SK-N-SH (cell line): ENCODE results near the gene EIF2S2. TPM values are rescaled to one million over a fixed set of nuclear protein-coding genes. Genes with fewer than 3 reads are reported as not detected.

Experiments used
- CTCF ChIA-PET: fragments of 300-600, 350-600 bp; formaldehyde crosslinking; extraction: SDS; loops from one replicate; lab custom pipeline; 2021; lab: Yijun Ruan, JAX
- POLR2A ChIA-PET: fragments of 350-600 bp; sonication (Branson Sonifier 250); formaldehyde crosslinking; extraction: SDS; loops from one replicate; lab custom pipeline; 2020; ENCODE audit warnings: antibody characterized with exemption, inconsistent platforms; lab: Yijun Ruan, JAX
- DNase-seq: peaks from one replicate; pipeline ENCODE4 v3.0.0; 2012
- H2AFZ ChIP-seq: fragments of 200-600 bp; sonication (generic); 2 replicates; pipeline ENCODE4 v1.8.1; 2016; ENCODE audit warnings: antibody characterized with exemption, mild to moderate bottlenecking, low read depth
- H3F3A ChIP-seq: fragments of 200-600 bp; sonication (generic); replicated peaks from 2 replicates; pipeline ENCODE3; 2016; ENCODE audit warnings: antibody characterized with exemption, mild to moderate bottlenecking; ENCODE audit not compliant: insufficient read depth
- H3K27ac ChIP-seq, 2 experiments: fragments of 200-500 bp in 1 of 2; fragments of 200-600 bp in 1 of 2; sonication (Bioruptor generic) in 1 of 2; sonication (generic), shearing (Covaris generic) in 1 of 2; 2 replicates each; pipeline versions ENCODE4 v1.5.1 to v1.6.1; 2014 to 2016; ENCODE audit warnings: low read depth in 2 of 2, inconsistent platforms in 1 of 2, low read length in 1 of 2, mild to moderate bottlenecking in 1 of 2, mixed read lengths in 1 of 2
- H3K27me3 ChIP-seq: fragments of 200-600 bp; sonication (generic), shearing (Covaris generic); 2 replicates; pipeline ENCODE4 v1.6.1; 2016; ENCODE audit warnings: mixed run types; ENCODE audit not compliant: insufficient read depth
- H3K36me3 ChIP-seq, 2 experiments: fragments of 200-500 bp in 1 of 2; fragments of 200-600 bp in 1 of 2; sonication (Bioruptor generic) in 1 of 2; sonication (generic) in 1 of 2; replicated peaks in 1 of 2; 2 replicates each; pipeline versions ENCODE3 to v1.5.1; 2014 to 2016; ENCODE audit warnings: low read length in 1 of 2, mild to moderate bottlenecking in 1 of 2; ENCODE audit not compliant: insufficient read depth in 2 of 2, control insufficient read depth in 1 of 2
- H3K4me1 ChIP-seq, 2 experiments: fragments of 200-500 bp in 1 of 2; fragments of 200-600 bp in 1 of 2; sonication (Bioruptor generic) in 1 of 2; sonication (generic), shearing (Covaris generic) in 1 of 2; 2 replicates each; pipeline versions ENCODE4 v1.5.1 to v1.6.1; 2014 to 2016; ENCODE audit warnings: low read depth in 1 of 2, low read length in 1 of 2, mixed run types in 1 of 2; ENCODE audit not compliant: insufficient read depth in 2 of 2, control insufficient read depth in 1 of 2
- H3K4me2 ChIP-seq: fragments of 200-600 bp; sonication (generic), shearing (Covaris generic); 2 replicates; pipeline ENCODE4 v1.6.1; 2017; ENCODE audit warnings: mixed run types
- H3K4me3 ChIP-seq, 2 experiments: fragments of 200-500 bp in 1 of 2; fragments of 200-600 bp in 1 of 2; sonication (Bioruptor generic) in 1 of 2; sonication (generic), shearing (Covaris generic) in 1 of 2; 2 replicates each; pipeline versions ENCODE4 v1.5.1 to v1.8.1; 2014 to 2016; ENCODE audit warnings: low read depth in 2 of 2, inconsistent platforms in 1 of 2, low read length in 1 of 2, mild to moderate bottlenecking in 1 of 2, mixed read lengths in 1 of 2, moderate library complexity in 1 of 2
- H3K79me2 ChIP-seq: fragments of 200-600 bp; sonication (generic); 2 replicates; pipeline ENCODE4 v1.8.1; 2017; ENCODE audit warnings: mild to moderate bottlenecking; ENCODE audit not compliant: insufficient read depth
- H3K9ac ChIP-seq: fragments of 200-600 bp; sonication (generic); 2 replicates; pipeline ENCODE4 v1.6.1; 2017; ENCODE audit warnings: mixed run types
- H3K9me2 ChIP-seq: fragments of 200-600 bp; sonication (generic); 2 replicates; pipeline ENCODE4 v1.6.1; 2017; ENCODE audit warnings: mixed run types
- H3K9me3 ChIP-seq: fragments of 200-600 bp; sonication (generic); 2 replicates; pipeline ENCODE4 v1.6.1; 2017; ENCODE audit warnings: mixed run types, mild to moderate bottlenecking, moderate library complexity
- H4K20me1 ChIP-seq: fragments of 200-600 bp; sonication (generic); 2 replicates; pipeline ENCODE4 v1.6.1; 2017; ENCODE audit warnings: mild to moderate bottlenecking, mixed run types; ENCODE audit not compliant: insufficient read depth
- CHD2 ChIP-seq: fragments of 150-350 bp; IDR thresholded peaks from 2 replicates; pipeline ENCODE4 v1.6.1; 2018; ENCODE audit warnings: low read length; ENCODE audit not compliant: partially characterized antibody
- EP300 ChIP-seq, 2 experiments: IDR thresholded peaks; 2 replicates each; pipeline versions ENCODE4 v1.4.0 to v1.6.1; 2012; ENCODE audit warnings: borderline replicate concordance in 1 of 2, low read depth in 1 of 2, low read length in 1 of 2
- FOXJ3 ChIP-seq: sonication (generic); formaldehyde crosslinking; IDR thresholded peaks from 2 replicates; pipeline ENCODE4 v1.5.1; 2020; ENCODE audit warnings: mild to moderate bottlenecking, missing genetic modification reagents
- FOXM1 ChIP-seq: IDR thresholded peaks from 2 replicates; pipeline ENCODE4 v1.4.0; 2012; ENCODE audit warnings: low read depth, mild to moderate bottlenecking
- GATA2 ChIP-seq: sonication (generic); formaldehyde crosslinking; IDR thresholded peaks from 2 replicates; pipeline ENCODE4 v1.5.0; 2020; ENCODE audit warnings: mild to moderate bottlenecking, missing genetic modification reagents
- JUND ChIP-seq: IDR thresholded peaks from 2 replicates; pipeline ENCODE4 v1.4.0; 2012
- NFIC ChIP-seq: IDR thresholded peaks from 2 replicates; pipeline ENCODE4 v1.4.0; 2012; ENCODE audit warnings: borderline replicate concordance
- NRF1 ChIP-seq: IDR thresholded peaks from 2 replicates; pipeline ENCODE4 v1.6.1; 2012; ENCODE audit warnings: low read depth, mild to moderate bottlenecking, low read length
- RCOR1 ChIP-seq: fragments of 150-350 bp; IDR thresholded peaks from 2 replicates; pipeline ENCODE4 v1.6.1; 2017; ENCODE audit warnings: antibody characterized with exemption, low read length
- RXRA ChIP-seq: IDR thresholded peaks from 2 replicates; pipeline ENCODE4 v1.4.0; 2012; ENCODE audit warnings: low read depth, mild to moderate bottlenecking, borderline replicate concordance
- SIN3A ChIP-seq: IDR thresholded peaks from 2 replicates; pipeline ENCODE4 v1.6.1; 2012; ENCODE audit warnings: low read depth, mild to moderate bottlenecking, low read length, moderate library complexity, borderline replicate concordance
- SMC3 ChIP-seq: IDR thresholded peaks from 2 replicates; pipeline ENCODE4 v1.6.1; 2012; ENCODE audit warnings: low read depth, low read length, improper control_type of control experiment
- TCF12 ChIP-seq: IDR thresholded peaks from 2 replicates; pipeline ENCODE4 v1.4.0; 2012
- TEAD4 ChIP-seq: IDR thresholded peaks from 2 replicates; pipeline ENCODE4 v1.4.0; 2012; ENCODE audit warnings: mild to moderate bottlenecking, borderline replicate concordance; ENCODE audit not compliant: insufficient read depth
- USF2 ChIP-seq: fragments of 150-350 bp; IDR thresholded peaks from 2 replicates; pipeline ENCODE4 v1.6.1; 2017; ENCODE audit warnings: antibody characterized with exemption, low read length, low read depth, borderline replicate concordance
- ZBTB33 ChIP-seq: IDR thresholded peaks from 2 replicates; pipeline ENCODE4 v1.4.0; 2012; ENCODE audit warnings: low read depth, borderline replicate concordance
- WGBS: methylation state at CpG from one replicate; pipeline ENCODE4 v1.1.6; 2017; ENCODE audit warnings: low lambda C conversion rate; 5-methylcytosine and 5-hydroxymethylcytosine counted together
- polyA plus RNA-seq, 3 experiments: library from polyadenylated mRNA; depleted of rRNA; stranded (reverse); fragments of >200 nt; gene quantifications; 2 replicates each; pipeline ENCODE4 v1.2.3, GENCODE V29; 2012
- TF ChIP-seq, protein P1 (sequence below): IDR thresholded peaks from 2 replicates; pipeline ENCODE4; 2012
- TF ChIP-seq, protein P2 (sequence below): IDR thresholded peaks from 2 replicates; pipeline ENCODE4 v1.6.1; 2012; ENCODE audit warnings: mild to moderate bottlenecking, low read depth, low read length, moderate library complexity
- TF ChIP-seq, protein P3 (sequence below): IDR thresholded peaks from 2 replicates; pipeline ENCODE4 v1.4.0; 2012; ENCODE audit warnings: low read depth

EIF2S2 gene
- polyA plus RNA-seq, 1 of the 3 experiments (the other 2 are of a cell fraction): 50.7 TPM

DNA sequence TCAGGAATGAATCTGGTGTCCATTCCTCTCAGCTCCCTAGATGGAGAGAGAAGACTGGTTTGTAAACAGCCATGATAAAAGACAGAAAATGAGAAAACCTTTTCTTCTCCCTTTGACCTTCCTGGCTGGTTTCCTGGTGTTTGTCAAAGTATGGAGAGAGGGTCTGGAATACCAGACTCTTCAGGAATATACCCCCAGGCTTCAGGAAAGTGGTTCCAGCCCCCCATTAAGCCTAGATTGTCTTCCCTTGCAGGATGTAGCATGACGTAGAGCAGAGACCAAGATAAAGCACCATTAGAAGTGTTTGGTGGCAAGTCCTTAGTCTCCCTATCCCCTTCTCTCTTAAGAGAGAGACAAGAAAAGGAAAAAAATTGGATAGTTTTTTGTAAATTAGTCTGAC is 51.1 kb downstream of the EIF2S2 start:
- no peak overlapping the region for H3K9ac ChIP-seq
- no peaks in the 10 kb centered on the region for H3K9me2 ChIP-seq
- no peaks in the 10 kb centered on the region for H3K9me3 ChIP-seq
- whole genome bisulfite sequencing: 83% methylated on average over 1 of the region's 1 CpG
- H3K79me2 ChIP-seq: peaks cover 88% of the 10 kb centered on the region
- peaks cover 0 to 59% of the 10 kb centered on the region in 2 experiments; a peak in 2 of 4 replicates for H3K4me1 ChIP-seq
- no peak overlapping the region for H3K4me3 ChIP-seq
- H2AFZ ChIP-seq: no peak overlapping the region
- POLR2A ChIA-PET: interaction anchor here (1.3 to 1.7 kb wide), 2 partner anchors 51 to 67 kb away, joined by 3 to 4 read pairs; partner anchors contain the start of genes EIF2S2 and RALY
- H3K36me3 ChIP-seq: peaks cover 3 to 5% of the 10 kb centered on the region in 2 experiments
- H4K20me1 ChIP-seq: peaks cover 97% of the 10 kb centered on the region
- peak; percentile 63 for DNase-seq
- H3K4me2 ChIP-seq: no peak overlapping the region
- CTCF ChIA-PET: interaction anchor here (1.1 to 2.3 kb wide), 3 partner anchors 9 to 269 kb away, joined by 3 to 12 read pairs (median 4); no protein-coding TSS in a partner anchor
- H3F3A ChIP-seq: peaks cover 4% of the 10 kb centered on the region
- peak overlapping the region in 1 of 2 experiments; percentile 86; a peak in 2 of 4 replicates for H3K27ac ChIP-seq
- TF ChIP-seq, protein P1, sequence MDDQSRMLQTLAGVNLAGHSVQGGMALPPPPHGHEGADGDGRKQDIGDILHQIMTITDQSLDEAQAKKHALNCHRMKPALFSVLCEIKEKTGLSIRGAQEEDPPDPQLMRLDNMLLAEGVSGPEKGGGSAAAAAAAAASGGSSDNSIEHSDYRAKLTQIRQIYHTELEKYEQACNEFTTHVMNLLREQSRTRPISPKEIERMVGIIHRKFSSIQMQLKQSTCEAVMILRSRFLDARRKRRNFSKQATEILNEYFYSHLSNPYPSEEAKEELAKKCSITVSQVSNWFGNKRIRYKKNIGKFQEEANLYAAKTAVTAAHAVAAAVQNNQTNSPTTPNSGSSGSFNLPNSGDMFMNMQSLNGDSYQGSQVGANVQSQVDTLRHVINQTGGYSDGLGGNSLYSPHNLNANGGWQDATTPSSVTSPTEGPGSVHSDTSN: no peak
- no peak for TF ChIP-seq SIN3A
- no peak for TF ChIP-seq TEAD4
- TF ChIP-seq ZBTB33: no peak
- no peak for TF ChIP-seq JUND
- TF ChIP-seq CHD2: peak; percentile 38
- no peak for TF ChIP-seq NRF1
- TF ChIP-seq NFIC: no peak
- no peak for TF ChIP-seq SMC3
- no peak for TF ChIP-seq FOXM1
- TF ChIP-seq GATA2 (CRISPR knock-in tag): peak; percentile 54; the same call in 1 of the 2 replicates
- no peak for TF ChIP-seq RXRA
- peak; percentile 20; the same call in 1 of the 2 replicates for TF ChIP-seq TCF12
- no peak for TF ChIP-seq USF2
- peak in 1 of 2 experiments; percentile 90; a peak in 2 of 4 replicates for TF ChIP-seq EP300 (IDR thresholded peaks at IDR 0.05; ENCODE audit: borderline replicate concordance in 1 of 2, low read depth in 1 of 2, low read length in 1 of 2)
- TF ChIP-seq RCOR1: peak; percentile 40; the same call in 1 of the 2 replicates
- TF ChIP-seq FOXJ3: peak; percentile 45; the same call in 1 of the 2 replicates
- TF ChIP-seq, protein P2, sequence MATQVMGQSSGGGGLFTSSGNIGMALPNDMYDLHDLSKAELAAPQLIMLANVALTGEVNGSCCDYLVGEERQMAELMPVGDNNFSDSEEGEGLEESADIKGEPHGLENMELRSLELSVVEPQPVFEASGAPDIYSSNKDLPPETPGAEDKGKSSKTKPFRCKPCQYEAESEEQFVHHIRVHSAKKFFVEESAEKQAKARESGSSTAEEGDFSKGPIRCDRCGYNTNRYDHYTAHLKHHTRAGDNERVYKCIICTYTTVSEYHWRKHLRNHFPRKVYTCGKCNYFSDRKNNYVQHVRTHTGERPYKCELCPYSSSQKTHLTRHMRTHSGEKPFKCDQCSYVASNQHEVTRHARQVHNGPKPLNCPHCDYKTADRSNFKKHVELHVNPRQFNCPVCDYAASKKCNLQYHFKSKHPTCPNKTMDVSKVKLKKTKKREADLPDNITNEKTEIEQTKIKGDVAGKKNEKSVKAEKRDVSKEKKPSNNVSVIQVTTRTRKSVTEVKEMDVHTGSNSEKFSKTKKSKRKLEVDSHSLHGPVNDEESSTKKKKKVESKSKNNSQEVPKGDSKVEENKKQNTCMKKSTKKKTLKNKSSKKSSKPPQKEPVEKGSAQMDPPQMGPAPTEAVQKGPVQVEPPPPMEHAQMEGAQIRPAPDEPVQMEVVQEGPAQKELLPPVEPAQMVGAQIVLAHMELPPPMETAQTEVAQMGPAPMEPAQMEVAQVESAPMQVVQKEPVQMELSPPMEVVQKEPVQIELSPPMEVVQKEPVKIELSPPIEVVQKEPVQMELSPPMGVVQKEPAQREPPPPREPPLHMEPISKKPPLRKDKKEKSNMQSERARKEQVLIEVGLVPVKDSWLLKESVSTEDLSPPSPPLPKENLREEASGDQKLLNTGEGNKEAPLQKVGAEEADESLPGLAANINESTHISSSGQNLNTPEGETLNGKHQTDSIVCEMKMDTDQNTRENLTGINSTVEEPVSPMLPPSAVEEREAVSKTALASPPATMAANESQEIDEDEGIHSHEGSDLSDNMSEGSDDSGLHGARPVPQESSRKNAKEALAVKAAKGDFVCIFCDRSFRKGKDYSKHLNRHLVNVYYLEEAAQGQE: no peak
- TF ChIP-seq, protein P3, sequence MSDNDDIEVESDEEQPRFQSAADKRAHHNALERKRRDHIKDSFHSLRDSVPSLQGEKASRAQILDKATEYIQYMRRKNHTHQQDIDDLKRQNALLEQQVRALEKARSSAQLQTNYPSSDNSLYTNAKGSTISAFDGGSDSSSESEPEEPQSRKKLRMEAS: no peak
- no peaks in the 10 kb centered on the region for H3K27me3 ChIP-seq
